HepG2 (cell line): ENCODE measurements around the gene HS2ST1. TPM values are rescaled to one million over a fixed set of nuclear protein-coding genes. Genes with fewer than 3 reads are reported as not detected.

Source experiments
- ATAC-seq: fragments of 200-7000 bp; cut with Tn5 transposase; 3 replicates; pipeline ENCODE4 v1.9.1; 2020; ENCODE audit warnings: mild to moderate bottlenecking, moderate library complexity
- BruUV-seq: library from RNA; stranded (reverse); fragments of 400-500 nt; replicated peaks from 2 replicates; lab custom pipeline; 2021; lab: Mats Ljungman, UMichigan
- CTCF ChIA-PET: fragments of 300-600 bp; formaldehyde crosslinking; extraction: SDS; loops from one replicate; lab custom pipeline; 2021; ENCODE audit warnings: low total read pairs, inconsistent platforms, low intra/inter-chr PET ratio; lab: Yijun Ruan, JAX
- POLR2A ChIA-PET: fragments of 350-600 bp; sonication (Branson Sonifier 250); formaldehyde crosslinking; loops from one replicate; lab custom pipeline; 2020; ENCODE audit warnings: antibody characterized with exemption, inconsistent platforms; lab: Yijun Ruan, JAX
- DNase-seq: peaks from one replicate; pipeline ENCODE4 v3.0.0-alpha.2; 2015; ENCODE audit warnings: low spot score
- FAIRE-seq: peaks from 3 replicates; lab custom pipeline; 2011; peaks lifted over from hg19 to GRCh38; lab: Jason Lieb, UNC
- H2AFZ ChIP-seq: one replicate; pipeline ENCODE4 v1.6.1; 2011; ENCODE audit warnings: low read length, inconsistent platforms
- H3K27ac ChIP-seq: fragments of 300-600 bp; 3 replicates; pipeline ENCODE4 v1.8.0; 2011; ENCODE audit warnings: mixed run types, mild to moderate bottlenecking, mixed read lengths, low read length, inconsistent platforms; ENCODE audit not compliant: insufficient read depth; ENCODE audit errors: extremely low read length
- H3K27me3 ChIP-seq, 2 experiments: fragments of 200-600 bp in 1 of 2; 2 replicates in 1 of 2; 3 replicates in 1 of 2; pipeline versions ENCODE4 v1.6.0 to v1.8.0; 2011; ENCODE audit warnings: low read length in 2 of 2, mild to moderate bottlenecking in 2 of 2, moderate library complexity in 2 of 2, inconsistent platforms in 1 of 2; ENCODE audit not compliant: insufficient read depth in 2 of 2, control insufficient read depth in 1 of 2
- H3K36me3 ChIP-seq, 2 experiments: fragments of 200-600 bp in 1 of 2; replicated peaks in 1 of 2; 2 replicates in 1 of 2; 3 replicates in 1 of 2; pipeline versions ENCODE4 v1.5.1 to v1.8.0; 2011; ENCODE audit warnings: low read length in 2 of 2, inconsistent platforms in 1 of 2; ENCODE audit not compliant: insufficient read depth in 2 of 2, control insufficient read depth in 1 of 2
- H3K4me1 ChIP-seq: 2 replicates; pipeline ENCODE4 v1.5.1; 2012; ENCODE audit warnings: low read length, inconsistent platforms; ENCODE audit not compliant: insufficient read depth
- H3K4me2 ChIP-seq: 2 replicates; pipeline ENCODE4 v1.6.0; 2011; ENCODE audit warnings: low read depth, low read length, inconsistent platforms
- H3K4me3 ChIP-seq, 3 experiments: fragments of 200-600 bp in 1 of 3; sonication (generic), shearing (Covaris generic) in 1 of 3; replicated peaks in 1 of 3; 2 replicates each; pipeline ENCODE4 v1.5.1; 2011 to 2016; ENCODE audit warnings: low read length in 3 of 3, inconsistent platforms in 2 of 3, low read depth in 2 of 3, mild to moderate bottlenecking in 2 of 3, control low read depth in 1 of 3, mixed read lengths in 1 of 3; ENCODE audit not compliant: insufficient read depth in 1 of 3
- H3K79me2 ChIP-seq: one replicate; pipeline ENCODE4 v1.6.1; 2011; ENCODE audit warnings: low read length, inconsistent platforms; ENCODE audit not compliant: insufficient read depth
- H3K9ac ChIP-seq: 2 replicates; pipeline ENCODE4 v1.6.0; 2011; ENCODE audit warnings: mild to moderate bottlenecking, low read depth, low read length, inconsistent platforms; ENCODE audit not compliant: insufficient read depth
- H3K9me3 ChIP-seq: 2 replicates; pipeline ENCODE4 v1.5.1; 2012; ENCODE audit warnings: mild to moderate bottlenecking, low read length
- H4K20me1 ChIP-seq: 2 replicates; pipeline ENCODE4 v1.6.0; 2011; ENCODE audit warnings: inconsistent platforms, mild to moderate bottlenecking, low read length, moderate library complexity; ENCODE audit not compliant: insufficient read depth
- HNRNPL ChIP-seq: fragments of 200-400 bp; formaldehyde crosslinking; IDR thresholded peaks from 2 replicates; pipeline ENCODE4 v1.6.1; 2017; ENCODE audit warnings: mild to moderate bottlenecking, low read depth, low read length
- IKZF1 ChIP-seq: fragments of 450-650 bp; IDR thresholded peaks from 2 replicates; pipeline ENCODE4 v1.7.1; 2016
- ISL2 ChIP-seq: sonication (generic); formaldehyde crosslinking; IDR thresholded peaks from 2 replicates; pipeline ENCODE4 v1.5.0; 2020; ENCODE audit warnings: missing genetic modification reagents
- MATR3 ChIP-seq: sonication (generic); formaldehyde crosslinking; IDR thresholded peaks from 2 replicates; pipeline ENCODE4 v1.4.0; 2020; ENCODE audit warnings: missing genetic modification reagents
- NCOA2 ChIP-seq: sonication (generic); formaldehyde crosslinking; IDR thresholded peaks from 2 replicates; pipeline ENCODE4 v1.8.0; 2022; ENCODE audit warnings: inconsistent platforms
- NFYB ChIP-seq: sonication (generic); formaldehyde crosslinking; IDR thresholded peaks from 2 replicates; pipeline ENCODE4 v1.4.0; 2020; ENCODE audit warnings: missing genetic modification reagents
- RBM39 ChIP-seq: fragments of 200-400 bp; formaldehyde crosslinking; IDR thresholded peaks from one replicate; pipeline ENCODE4 v1.6.1; 2018; ENCODE audit warnings: antibody characterized with exemption, mild to moderate bottlenecking, low read depth, low read length; ENCODE audit not compliant: poor library complexity, severe bottlenecking
- ZNF678 ChIP-seq: sonication (generic); formaldehyde crosslinking; IDR thresholded peaks from 2 replicates; pipeline ENCODE4 v1.4.0; 2020; ENCODE audit warnings: mild to moderate bottlenecking, missing genetic modification reagents
- WGBS: methylation state at CpG from one replicate; pipeline ENCODE4 v1.1.6; 2017; ENCODE audit warnings: low lambda C conversion rate; 5-methylcytosine and 5-hydroxymethylcytosine counted together
- in situ Hi-C: cut with HindIII; loops from 2 replicates; pipeline ENCODE4 v1.10.0; 2017; ENCODE audit warnings: low pct_unique_long_range_greater_than_20kb; ENCODE audit not compliant: extremely low pct_ligation_motif_present
- intact Hi-C: fragments of 100-400 bp; cut with micrococcal nuclease; formaldehyde crosslinking; loops from one replicate; pipeline ENCODE4 v1.10.0; 2022; ENCODE audit not compliant: unreplicated experiment
- polyA plus RNA-seq, 8 experiments: library from polyadenylated mRNA; depleted of rRNA in 3 of 8; stranded (reverse) in 7 of 8; unstranded in 1 of 8; fragments of >200 nt; fragmentation: Illumina TruSeq in 4 of 8; extraction: Trizol in 4 of 8; gene quantifications; 2 replicates each; pipeline versions ENCODE4 v1.2.1 to v1.2.3, GENCODE V29; 2011 to 2016; ENCODE audit warnings: low read depth in 4 of 8, missing spikeins in 1 of 8, mixed read lengths in 1 of 8; ENCODE audit not compliant: insufficient read depth in 1 of 8
- total RNA-seq, 5 experiments: library from RNA; depleted of rRNA; stranded (reverse); fragments of >200 nt; fragmentation: Illumina TruSeq; extraction: Trizol; gene quantifications; 2 replicates each; pipeline ENCODE4 v1.2.3, GENCODE V29; 2016; ENCODE audit warnings: low read depth in 1 of 5
- TF ChIP-seq, protein P1 (sequence below): sonication (generic); formaldehyde crosslinking; IDR thresholded peaks from 2 replicates; pipeline ENCODE4 v1.4.0; 2020; ENCODE audit warnings: low read depth, mild to moderate bottlenecking, missing genetic modification reagents

Gene HS2ST1
- total and polyA plus RNA-seq, 2 of the 13 experiments (the other 11 are each of a cell fraction or from before 2014, with no cell fraction given) = 22.1 to 58.7 TPM

DNA sequence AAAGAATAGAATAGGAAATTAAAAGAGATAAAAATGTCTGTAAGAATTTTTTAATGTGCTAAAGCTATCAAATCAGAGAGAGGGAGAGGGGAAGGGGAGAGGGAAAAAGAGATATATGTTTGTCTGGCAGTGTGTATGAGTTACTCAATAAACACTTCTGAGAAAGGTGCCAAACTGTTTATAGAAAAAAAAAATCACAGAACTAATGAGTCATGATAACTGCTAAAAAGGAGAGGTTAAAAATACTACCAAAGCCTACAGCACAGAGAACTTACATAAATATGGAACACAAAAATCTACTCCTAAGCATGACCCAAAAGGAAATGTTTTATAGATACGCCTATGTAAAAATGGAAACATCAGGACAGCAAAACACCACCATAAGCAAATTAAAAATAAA is 46.0 kb upstream of the HS2ST1 start:
- in situ Hi-C loops (no loop called here), intact Hi-C loops (no loop called here)
- Histone ChIP-seq H3K27ac (no peak overlapping the region), H3K36me3 (peaks cover 1 to 14% of the 10 kb centered on the region in 2 experiments; a peak in 3 of 5 replicates), H3K27me3 (no peaks in the 10 kb centered on the region), H4K20me1 (no peaks in the 10 kb centered on the region), H3K4me1 (no peaks in the 10 kb centered on the region), H3K4me2 (no peak overlapping the region), H2AFZ (no peak overlapping the region), H3K79me2 (no peaks in the 10 kb centered on the region), H3K9me3 (no peaks in the 10 kb centered on the region), H3K9ac (no peak overlapping the region), H3K4me3 (no peak overlapping the region)
- ATAC-seq (no peak), DNase-seq (no peak), FAIRE-seq (no peak)
- WGBS = 98% methylated on average over 1 of the region's 1 CpG
- POLR2A ChIA-PET = no interaction called here
- TF ChIP-seq HNRNPL (no peak), ZNF678 (CRISPR knock-in tag) (no peak), IKZF1 (no peak), NFYB (CRISPR knock-in tag) (no peak), RBM39 (no peak), NCOA2 (CRISPR knock-in tag) (no peak), MATR3 (CRISPR knock-in tag) (no peak), ISL2 (CRISPR knock-in tag) (no peak)
- TF ChIP-seq, protein P1, sequence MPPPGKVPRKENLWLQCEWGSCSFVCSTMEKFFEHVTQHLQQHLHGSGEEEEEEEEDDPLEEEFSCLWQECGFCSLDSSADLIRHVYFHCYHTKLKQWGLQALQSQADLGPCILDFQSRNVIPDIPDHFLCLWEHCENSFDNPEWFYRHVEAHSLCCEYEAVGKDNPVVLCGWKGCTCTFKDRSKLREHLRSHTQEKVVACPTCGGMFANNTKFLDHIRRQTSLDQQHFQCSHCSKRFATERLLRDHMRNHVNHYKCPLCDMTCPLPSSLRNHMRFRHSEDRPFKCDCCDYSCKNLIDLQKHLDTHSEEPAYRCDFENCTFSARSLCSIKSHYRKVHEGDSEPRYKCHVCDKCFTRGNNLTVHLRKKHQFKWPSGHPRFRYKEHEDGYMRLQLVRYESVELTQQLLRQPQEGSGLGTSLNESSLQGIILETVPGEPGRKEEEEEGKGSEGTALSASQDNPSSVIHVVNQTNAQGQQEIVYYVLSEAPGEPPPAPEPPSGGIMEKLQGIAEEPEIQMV (CRISPR knock-in tag) = no peak
- no TSS peak for BruUV-seq
- CTCF ChIA-PET = no interaction called here
